SW480 (cell line): Measurements from ENCODE around the gene FFAR2.

Experiments
- DNase-seq: peaks from one replicate; pipeline ENCODE4 v3.0.0-alpha.2; 2016; ENCODE audit warnings: low spot score

The FFAR2 gene

DNA sequence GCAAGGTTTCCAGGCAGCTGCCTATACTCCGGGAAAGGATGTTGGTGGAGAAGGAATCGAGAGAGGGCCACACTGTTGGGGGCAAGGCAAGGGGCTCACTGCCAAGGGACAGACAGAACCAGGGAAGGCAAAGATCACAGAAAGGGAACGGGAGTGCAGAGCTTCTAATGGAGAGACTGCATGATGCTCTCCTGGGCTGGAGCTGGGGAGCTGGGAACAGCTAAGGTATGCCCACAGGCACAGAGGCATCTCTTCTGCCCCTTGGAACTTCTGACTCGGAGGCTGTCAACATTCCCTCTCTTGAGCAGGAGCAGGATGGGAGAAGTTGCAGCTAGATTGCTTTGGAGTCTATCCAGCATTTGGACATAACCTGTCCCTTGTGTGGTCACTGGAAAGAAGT, 22.4 kb upstream of the FFAR2 start:
- no peak for DNase-seq

DNA sequence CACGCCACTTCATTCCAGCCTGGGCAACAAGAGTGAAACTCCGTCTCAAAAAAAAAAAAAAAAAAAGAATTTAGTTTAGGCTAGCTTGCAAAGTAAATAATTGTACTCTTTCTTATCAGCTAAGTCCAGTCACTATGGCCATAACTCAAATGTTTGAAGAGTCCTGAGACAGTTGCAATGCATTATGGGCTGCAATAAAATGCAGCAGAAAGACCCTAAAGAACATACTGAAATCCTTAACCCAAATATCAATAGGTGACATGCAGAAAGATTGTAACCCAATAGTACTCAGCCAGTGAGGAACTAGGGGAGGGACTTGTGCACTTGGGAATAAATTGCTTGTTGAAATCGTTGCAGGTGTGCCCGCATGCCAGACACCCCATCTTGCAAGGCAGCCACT, 20.9 kb upstream of the FFAR2 start:
- DNase-seq: no peak

DNA sequence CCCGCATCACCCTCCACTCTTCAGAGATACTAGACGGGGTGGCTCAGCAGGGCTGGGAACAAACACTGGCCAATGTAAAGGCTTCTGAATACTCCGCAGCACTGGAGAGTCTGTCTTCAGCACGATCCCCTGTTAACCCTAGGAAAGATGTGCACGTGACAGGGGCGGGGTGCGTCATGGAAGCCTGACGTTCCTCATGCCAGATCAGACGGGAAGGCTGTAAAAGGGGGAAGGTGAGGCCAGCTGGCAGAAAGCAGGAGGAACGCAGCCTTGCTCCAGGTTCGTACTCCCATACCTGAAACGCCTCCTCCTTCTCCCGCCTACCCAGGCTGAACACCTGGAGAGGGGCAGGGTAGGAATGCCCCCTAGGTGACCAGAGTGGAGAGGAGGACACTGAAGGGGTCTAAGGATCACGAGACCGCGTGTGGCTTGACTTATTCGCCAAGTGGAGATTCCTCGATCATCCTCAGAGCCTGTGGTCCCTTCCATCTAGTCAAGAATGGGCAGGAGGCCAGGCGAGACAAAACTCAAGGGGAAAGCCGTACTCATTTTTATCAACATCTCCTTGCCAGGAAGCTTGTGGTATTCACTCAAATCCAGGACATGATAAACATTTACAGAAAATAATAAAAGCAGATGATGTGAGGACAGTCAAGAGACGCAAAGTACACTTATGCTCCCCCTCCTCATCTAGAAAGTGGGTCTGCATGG, 18.2 kb upstream of the FFAR2 start:
- DNase-seq: no peak

DNA sequence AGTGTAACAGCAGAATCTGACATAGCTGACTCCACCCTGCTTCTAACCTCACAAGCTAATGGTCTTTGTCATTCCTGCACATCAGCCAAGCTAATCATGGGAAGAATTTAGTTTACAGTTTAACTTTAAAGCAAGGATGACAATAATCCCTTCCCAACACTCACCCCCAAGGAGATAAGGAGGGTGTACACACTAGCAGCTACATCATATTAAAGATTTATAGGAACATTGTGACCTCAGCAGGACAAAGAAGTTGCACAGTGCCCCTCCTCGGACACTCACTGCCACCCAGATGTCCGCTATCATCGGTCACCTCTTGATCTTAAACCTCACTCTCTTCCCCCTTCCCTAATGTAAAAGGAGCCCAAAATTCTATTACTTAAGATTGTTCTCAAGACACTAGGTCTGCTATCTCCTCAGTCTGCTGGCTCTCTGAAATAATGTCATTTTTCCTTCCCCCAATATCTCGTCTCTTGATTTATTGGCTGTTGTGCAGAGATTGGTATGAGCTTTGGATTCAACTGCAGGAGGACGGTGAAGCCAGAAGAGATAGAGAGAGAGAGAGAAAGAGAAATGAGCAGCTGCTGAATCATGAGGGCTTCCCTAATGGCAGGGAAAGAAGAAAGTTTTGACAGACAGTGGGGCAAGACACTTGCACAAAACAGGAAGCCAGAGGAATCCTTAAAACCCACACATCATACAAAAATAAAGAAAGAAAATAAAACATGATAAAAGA, 17.5 kb upstream of the FFAR2 start:
- no peak for DNase-seq

DNA sequence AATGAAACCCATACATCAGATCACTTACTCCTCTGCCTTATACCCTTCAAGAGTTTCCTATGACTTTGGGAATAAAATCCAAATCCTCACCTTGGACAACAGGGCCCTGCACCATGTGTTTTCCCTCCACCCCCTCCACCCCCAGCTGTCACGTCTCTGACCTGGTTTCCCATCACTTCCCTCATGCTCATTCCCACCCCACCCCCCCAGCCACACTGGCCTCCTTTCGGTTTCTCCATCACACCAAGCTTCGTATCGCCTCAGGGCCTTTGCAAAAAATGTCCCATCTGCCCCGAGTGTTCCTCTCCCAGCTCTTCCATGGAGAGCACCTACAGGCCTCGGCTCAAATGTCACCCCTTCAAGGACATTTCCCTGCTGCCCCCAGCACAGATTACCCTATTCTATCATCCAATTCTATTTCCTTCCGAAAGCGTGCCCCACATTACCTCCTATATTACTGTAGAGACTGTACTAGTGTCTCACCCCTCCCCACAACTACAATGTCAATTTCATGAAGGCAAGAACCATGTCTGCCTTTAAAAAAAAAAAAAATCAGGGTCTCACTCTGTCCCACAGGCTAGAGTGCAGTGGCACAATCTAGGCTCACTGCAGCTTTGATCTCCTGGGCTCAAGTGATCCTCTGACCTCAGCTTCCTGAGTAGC, 16.8 kb upstream of the FFAR2 start:
- no peak for DNase-seq

DNA sequence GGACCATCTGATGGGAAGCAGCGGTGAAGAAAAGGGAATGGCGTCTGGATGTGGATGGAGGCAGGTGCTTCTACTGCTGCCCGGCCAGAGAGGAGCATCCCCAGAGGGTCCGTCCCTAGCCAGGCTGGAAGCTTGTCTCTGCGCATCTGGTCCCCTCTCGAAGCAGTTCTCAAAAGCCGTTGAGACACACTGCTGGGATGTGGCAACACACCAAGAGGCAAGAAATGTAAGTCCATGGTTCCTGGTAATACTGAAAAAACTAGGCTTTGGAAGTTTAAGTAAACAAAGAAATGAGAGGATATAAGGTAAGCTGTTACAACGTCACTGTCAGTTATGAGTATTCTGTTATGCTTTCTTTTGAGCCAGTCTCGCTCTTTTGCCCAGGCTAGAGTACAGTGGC, 15.1 kb upstream of the FFAR2 start:
- no peak for DNase-seq

DNA sequence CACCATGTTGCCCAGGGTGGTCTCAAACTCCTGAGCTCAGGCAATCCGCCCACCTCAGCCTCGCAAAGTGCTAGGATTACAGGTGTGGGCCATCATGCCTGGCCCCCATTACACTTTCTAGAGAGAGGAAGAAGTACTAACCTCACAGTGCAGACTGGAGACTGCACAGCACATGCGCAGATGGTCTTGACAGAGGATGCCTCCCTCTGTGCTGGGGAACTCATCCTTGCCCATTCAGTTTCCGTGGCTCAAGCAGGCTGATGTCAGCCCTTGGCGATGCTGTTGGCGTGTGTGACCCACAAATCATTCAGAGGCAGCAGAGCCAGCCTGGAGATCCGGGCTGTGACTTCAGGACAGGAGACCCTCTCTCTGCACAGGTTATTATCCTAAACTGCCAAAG, 14.6 kb upstream of the FFAR2 start:
- no peak for DNase-seq

DNA sequence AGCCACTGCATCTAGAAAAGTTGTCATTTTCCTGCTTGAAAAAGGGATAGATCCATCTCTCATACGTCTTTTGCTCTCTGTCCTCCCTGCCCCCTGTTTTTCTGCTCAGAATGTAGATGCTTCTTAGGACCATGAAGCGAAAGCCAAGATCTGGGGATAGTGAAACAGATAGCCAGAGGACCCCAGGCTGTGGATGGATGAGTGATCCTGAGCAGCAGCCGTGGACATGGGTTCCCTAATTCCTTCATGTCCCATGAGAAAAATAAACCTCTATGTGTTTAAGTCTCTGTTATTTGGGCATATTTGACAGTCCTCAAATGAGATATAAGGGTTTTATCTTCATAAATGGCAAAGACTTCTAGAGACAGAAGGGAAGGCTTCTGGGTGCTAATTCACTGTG, 12.2 kb upstream of the FFAR2 start:
- DNase-seq: no peak

DNA sequence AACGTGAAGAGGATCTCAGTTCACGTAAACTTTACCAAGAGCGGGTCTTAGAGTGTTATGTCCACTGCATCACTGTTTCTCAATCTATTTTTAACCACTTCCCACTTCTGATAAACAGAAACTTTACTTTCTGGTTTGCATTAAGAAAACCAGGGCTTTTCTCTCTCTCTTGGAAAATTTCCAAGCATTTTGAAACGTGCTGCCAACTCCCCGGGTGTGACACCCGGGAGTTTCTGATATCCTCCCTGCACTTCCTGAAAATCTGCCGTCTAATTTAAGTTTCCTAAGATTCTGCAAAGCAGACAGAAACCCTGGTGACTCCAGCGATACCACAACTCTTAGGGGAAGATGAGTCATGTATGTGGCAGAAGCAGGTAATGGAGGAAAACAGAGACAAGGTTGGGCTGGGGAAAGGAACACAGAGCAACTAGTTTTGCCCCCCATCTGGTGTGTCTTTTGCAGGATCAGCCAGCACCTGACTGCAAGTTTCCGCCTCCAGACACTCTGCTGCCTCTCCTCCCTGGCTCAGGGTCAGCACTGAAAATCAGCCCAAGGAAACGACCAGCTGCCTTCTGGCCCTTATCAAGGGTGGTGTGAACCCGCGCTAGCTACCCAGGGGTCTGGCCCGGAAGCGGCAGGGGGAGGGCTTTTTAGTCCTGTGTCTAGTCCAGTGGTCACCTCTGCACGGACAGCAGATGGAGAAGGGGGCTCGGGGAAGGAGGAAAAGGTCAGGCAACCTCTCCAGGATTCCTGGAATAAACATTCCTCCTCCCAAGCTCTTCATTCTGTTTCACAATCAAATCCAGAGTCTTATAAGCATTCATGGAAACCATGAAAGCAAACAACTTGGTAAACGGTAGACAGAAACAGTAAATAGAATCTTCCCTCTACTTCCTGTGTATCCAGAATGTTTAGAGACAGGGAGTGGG, 11.3 kb upstream of the FFAR2 start:
- DNase-seq: peak; percentile 37

DNA sequence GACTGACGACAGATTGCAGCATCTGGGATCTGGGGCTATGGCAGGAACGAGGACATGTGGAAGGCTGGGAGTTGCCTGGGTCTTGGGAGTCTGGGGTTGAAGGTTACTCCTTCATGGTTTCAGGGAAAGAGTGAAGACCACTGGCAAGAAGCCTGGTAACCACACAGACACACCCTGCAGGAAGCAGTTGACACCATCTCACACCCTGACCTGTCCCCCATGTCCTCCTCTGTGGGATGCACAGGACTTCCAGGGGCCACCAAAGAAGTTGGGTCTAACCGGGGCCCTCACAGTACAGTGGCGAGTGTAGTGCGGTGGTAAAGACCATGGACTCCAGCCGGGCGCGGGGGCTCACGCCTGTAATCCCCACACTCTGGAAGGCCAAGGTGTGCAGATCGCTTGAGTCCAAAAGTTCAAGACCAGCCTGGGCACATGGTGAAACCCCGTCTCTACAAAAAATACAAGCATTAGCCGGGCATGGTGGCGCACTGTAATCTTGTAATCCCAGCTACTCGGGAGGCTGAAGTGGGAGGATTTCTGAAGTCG, 10.6 kb upstream of the FFAR2 start:
- no peak for DNase-seq

DNA sequence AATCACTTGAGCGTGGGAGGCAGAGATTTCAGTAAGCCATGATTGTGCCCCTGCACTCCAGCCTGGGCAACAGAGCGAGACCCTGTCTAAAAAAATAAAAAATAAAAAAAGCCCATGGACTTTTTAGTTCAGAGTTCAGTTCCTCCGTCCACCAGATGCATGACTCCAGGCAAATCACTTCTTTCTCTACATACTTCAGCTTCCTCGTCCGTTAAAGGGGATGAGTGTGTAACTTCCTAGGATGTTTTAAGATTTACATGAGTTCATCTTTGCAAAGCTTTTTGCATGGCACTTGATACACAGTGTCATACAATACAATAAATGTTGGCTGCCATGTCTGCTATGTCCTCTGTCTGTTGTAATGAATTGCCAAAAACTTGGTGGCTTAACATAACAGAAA, 10.0 kb upstream of the FFAR2 start:
- no peak for DNase-seq

DNA sequence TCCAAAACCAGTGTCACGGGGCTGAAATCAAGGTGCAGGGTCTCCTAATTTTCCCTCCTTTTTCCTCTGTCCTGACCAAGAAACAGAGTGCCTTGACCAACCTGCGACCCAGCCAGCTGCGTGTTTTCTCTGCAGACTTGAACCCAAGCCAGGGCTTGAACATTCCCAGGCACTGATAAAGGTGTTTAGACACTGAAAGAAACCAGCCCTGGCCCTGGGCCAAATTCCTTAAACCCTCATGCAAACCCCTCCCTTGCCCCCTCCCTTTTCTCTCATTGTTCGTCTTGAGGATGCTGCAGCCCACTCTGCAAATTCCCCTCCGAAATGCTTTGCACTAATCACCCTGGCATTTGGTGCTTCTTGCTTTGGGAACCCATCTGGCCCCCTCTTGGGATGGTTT, 9.5 kb upstream of the FFAR2 start:
- no peak for DNase-seq

DNA sequence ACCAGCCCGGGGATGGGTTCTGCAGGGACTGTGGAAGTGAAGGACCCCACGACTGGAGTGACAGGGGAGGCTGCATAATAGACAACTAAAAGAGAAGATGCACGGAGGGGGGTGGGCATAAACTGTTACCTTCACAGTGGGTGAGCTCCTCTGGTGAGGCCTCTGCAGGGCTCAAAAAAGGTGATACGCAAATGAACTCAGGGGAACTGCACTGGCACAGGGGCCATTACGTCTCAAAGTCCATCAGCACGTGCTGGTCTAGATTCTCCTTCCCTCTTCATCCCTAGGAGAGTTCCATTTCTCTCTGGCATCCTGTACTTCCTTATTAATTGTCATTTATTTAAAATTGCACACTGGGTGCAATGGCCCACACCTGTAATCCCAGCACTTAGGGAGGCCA, 8.1 kb upstream of the FFAR2 start:
- DNase-seq: no peak

DNA sequence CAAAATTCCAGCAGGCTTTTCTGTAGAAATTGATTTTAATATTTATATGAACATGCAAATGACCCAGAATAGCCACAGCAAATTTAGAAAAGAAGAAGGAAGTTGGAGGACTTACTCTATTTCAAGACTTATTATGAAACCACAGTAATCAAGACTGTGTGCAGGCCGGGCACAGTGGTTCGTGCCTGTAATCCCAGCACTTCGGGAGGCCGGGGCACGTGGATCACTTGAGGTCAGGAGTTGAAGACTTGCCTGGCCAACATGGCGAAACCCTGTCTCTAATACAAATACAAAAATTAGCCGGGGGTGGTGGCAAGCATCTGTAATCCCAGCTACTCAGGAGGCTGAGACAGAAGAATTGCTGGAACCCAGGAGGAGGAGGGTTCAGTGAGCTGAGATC, 6.0 kb upstream of the FFAR2 start:
- DNase-seq: no peak

DNA sequence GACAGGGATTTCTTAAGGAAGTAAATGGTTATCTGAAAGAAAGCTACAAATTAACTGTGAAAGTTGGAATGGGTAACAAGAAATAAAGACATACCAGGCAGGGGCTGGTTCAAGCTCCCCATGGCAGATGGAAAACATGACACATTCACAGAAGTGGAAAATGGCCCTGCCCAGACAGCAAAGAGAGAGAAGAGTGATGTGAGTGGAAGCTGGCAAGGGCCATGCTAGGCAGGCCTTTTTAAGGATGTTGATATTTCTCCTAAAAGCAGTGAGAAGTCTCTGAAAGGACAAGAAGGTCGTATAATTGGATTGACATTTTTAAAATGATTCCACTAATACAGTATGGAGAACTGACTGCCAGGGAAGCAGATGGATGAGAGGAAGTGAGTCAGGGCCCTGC, 3.3 kb upstream of the FFAR2 start:
- DNase-seq: no peak

DNA sequence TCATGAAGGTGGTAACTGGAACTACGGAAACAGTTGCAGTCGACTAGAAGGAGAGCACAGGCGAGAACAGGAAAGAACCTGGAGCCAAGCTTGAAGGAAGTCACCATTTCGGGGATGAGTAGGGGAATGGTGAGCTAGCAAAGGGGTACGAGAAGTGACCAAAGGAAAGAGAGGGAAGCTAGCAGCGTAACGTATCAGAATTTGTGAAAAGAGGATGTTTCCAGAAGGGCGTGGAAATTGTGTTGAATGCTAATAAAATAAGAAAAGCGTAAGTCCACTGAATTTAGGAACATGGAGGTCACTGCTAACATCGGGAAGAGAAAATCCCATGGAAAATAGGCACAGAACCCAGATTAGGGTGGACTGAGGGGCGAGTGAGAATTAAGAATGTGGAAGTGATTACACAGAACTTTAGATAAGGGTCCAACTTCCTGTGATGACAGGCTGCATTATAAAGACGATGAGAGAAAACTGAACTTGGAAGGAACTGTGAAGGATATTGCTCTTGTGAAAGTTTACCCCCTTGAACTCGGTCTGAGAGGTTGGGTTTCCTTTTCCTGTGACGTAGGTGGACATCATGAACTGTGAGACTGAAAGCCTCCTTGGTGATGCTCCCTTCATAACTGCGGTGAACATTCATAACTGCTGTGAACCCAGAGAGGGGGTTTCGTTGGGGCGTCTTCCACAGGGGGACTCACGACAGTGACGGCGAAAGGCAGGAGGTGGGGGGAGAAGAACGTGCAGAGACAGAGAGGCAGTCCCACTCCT, 2.0 kb upstream of the FFAR2 start:
- no peak for DNase-seq

DNA sequence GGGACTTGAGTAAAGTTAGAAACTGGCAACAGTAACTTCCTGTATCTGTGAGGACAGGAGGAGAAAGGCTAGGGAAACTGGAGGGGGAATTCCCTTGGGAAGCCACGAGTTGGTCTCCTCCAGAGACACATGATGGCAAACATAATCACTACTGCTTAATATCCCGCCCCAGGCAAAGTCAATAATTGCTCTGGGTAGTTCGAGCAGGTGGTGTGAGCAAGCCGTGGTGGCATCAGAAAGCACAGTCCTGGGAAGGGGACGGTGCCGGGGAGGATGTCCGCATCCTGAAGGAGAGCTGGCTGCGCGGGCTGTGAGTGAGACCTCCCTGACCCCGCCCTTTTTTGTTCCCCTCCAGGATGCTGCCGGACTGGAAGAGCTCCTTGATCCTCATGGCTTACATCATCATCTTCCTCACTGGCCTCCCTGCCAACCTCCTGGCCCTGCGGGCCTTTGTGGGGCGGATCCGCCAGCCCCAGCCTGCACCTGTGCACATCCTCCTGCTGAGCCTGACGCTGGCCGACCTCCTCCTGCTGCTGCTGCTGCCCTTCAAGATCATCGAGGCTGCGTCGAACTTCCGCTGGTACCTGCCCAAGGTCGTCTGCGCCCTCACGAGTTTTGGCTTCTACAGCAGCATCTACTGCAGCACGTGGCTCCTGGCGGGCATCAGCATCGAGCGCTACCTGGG, 1.4 kb downstream of the FFAR2 start:
- no peak for DNase-seq

DNA sequence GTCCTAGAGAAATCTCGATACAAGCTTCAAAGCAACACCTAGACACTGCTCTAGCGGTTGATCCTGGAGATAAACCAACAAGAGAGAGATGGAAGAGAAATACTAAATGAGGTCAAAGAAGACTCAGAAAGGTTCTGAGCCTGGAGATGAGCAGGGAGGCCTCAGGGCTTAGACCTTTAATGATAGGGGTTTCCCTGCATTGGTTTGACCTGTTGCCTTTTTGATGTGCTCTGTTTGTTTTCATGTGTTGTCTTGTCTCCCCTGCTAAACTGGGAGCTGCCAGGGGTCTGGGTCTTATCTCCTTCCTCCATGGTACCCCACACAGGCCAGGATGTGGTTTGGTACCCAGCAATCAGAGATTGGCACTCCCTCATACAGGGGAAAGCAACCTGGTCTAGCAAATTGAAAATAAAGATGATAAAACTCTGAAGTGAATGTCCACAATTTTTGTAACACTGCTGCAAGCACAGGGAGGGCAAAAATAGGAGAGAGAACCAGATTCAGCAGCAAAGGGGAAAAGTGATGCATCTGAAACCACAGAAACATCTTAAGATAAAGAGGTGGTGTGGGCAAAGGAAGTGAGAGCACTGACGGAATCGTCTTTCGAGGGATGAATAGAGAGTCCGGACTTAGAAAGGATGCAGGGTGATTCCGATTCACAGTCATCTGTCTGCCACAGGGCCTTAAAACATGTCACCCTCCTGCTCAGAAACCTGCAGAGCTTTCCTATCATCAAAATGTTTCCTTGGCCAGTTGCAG, 3.5 kb downstream of the FFAR2 start:
- DNase-seq: no peak

DNA sequence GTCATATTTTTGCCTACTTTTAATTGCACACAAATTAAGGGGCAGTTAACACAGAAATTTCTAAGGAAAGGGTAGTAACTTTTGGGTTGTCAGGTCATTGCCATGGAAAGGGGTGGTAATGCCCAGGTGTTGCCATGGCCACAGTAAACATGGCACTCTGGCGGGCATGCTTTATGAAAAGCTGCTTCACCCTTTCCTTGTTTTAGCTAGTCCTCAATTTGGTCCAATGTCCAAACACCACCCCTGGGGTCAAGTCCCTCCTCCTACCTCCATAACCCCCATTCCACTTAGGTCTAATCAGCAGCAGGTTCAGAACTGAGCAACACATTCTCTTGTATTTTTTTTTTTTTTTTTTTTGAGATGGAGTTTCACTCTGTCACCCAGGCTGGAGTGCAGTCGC, 6.6 kb downstream of the FFAR2 start:
- no peak for DNase-seq

DNA sequence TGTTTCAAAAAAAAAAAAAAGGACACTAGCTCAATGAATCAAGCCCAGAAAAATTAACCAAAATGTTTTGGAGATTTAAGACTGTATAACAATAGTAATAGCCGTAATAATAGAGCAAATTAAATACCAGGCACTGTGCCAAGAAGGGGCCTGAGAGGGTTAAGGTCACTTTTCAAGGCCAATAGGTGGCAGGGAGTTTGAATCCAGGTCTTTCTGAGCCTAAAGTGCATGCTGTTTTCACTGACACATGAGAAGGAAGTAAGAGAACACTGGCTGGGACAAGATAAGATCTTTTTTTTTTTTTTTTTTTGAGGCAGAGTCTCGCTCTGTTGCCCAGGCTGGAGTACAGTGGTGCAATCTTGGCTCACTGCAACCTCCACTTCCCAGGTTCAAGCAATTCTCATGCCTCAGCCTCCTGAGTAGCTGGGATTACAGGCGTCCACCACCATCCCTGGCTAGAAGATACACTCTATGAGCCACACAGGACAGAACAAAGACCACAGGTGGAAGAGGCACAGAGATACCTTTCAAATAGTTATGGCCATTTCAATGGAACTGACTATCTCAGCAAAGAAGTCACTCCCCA, 7.7 kb downstream of the FFAR2 start:
- no peak for DNase-seq
